H9 (cell line): ENCODE results near the gene CLMN. TPM values are rescaled to one million over a fixed set of nuclear protein-coding genes. Genes with fewer than 3 reads are reported as not detected.

Experiments
- DNase-seq: peaks from one replicate; pipeline ENCODE4 v3.0.0-alpha.2; 2017
- H2AFZ ChIP-seq: one replicate; pipeline ENCODE4 v1.6.1; 2013; ENCODE audit warnings: mild to moderate bottlenecking, low read length, control low read depth, moderate library complexity
- H2AK5ac ChIP-seq: 2 replicates; pipeline ENCODE4 v1.6.1; 2013; ENCODE audit warnings: low read length, control low read depth, mixed read lengths; ENCODE audit not compliant: insufficient read length
- H2BK120ac ChIP-seq: one replicate; pipeline ENCODE4 v1.6.1; 2013; ENCODE audit warnings: low read depth, mild to moderate bottlenecking, low read length, control low read depth, inconsistent platforms; ENCODE audit not compliant: poor library complexity, severe bottlenecking
- H2BK12ac ChIP-seq: 2 replicates; pipeline ENCODE4 v1.6.1; 2013; ENCODE audit warnings: low read length, control low read depth, mixed read lengths, low read depth; ENCODE audit not compliant: insufficient read length
- H2BK15ac ChIP-seq: 2 replicates; pipeline ENCODE4 v1.6.1; 2013; ENCODE audit warnings: low read depth, low read length, control low read depth
- H2BK20ac ChIP-seq: one replicate; pipeline ENCODE4 v1.6.1; 2013; ENCODE audit warnings: low read depth, mild to moderate bottlenecking, low read length, control low read depth, inconsistent platforms; ENCODE audit not compliant: poor library complexity, severe bottlenecking
- H2BK5ac ChIP-seq: 2 replicates; pipeline ENCODE4 v1.6.1; 2013; ENCODE audit warnings: low read length, control low read depth, mixed read lengths; ENCODE audit not compliant: insufficient read length
- H3K14ac ChIP-seq: 2 replicates; pipeline ENCODE4 v1.6.1; 2013; ENCODE audit warnings: low read length, control low read depth; ENCODE audit not compliant: insufficient read depth
- H3K18ac ChIP-seq: 2 replicates; pipeline ENCODE4 v1.6.1; 2013; ENCODE audit warnings: low read depth, mild to moderate bottlenecking, mixed read lengths, low read length, control low read depth; ENCODE audit not compliant: insufficient read length
- H3K23ac ChIP-seq: 2 replicates; pipeline ENCODE4 v1.6.1; 2013; ENCODE audit warnings: low read length, control low read depth, mixed read lengths, low read depth; ENCODE audit not compliant: insufficient read length
- H3K23me2 ChIP-seq: 2 replicates; pipeline ENCODE4 v1.6.1; 2013; ENCODE audit warnings: low read depth, mild to moderate bottlenecking, mixed read lengths, low read length, control low read depth; ENCODE audit not compliant: insufficient read length, poor library complexity, severe bottlenecking
- H3K27ac ChIP-seq: 2 replicates; pipeline ENCODE4 v1.5.1; 2013; ENCODE audit warnings: low read length, control low read depth, mixed read lengths, low read depth; ENCODE audit not compliant: insufficient read length
- H3K27me3 ChIP-seq: 2 replicates; pipeline ENCODE4 v1.6.1; 2013; ENCODE audit warnings: low read length, control low read depth, inconsistent platforms; ENCODE audit not compliant: insufficient read depth
- H3K4ac ChIP-seq: 2 replicates; pipeline ENCODE4 v1.6.1; 2013; ENCODE audit warnings: low read depth, mild to moderate bottlenecking, control low read depth, inconsistent platforms, low read length, moderate library complexity
- H3K4me1 ChIP-seq: 2 replicates; pipeline ENCODE4 v1.6.1; 2013; ENCODE audit warnings: low read length, control low read depth, inconsistent platforms; ENCODE audit not compliant: insufficient read depth
- H3K4me2 ChIP-seq: 2 replicates; pipeline ENCODE4 v1.6.1; 2013; ENCODE audit warnings: low read length, control low read depth, mixed read lengths; ENCODE audit not compliant: insufficient read length, insufficient read depth
- H3K56ac ChIP-seq: 2 replicates; pipeline ENCODE4 v1.6.1; 2013; ENCODE audit warnings: low read depth, mild to moderate bottlenecking, mixed read lengths, low read length, control low read depth; ENCODE audit not compliant: insufficient read length
- H3K79me1 ChIP-seq: 2 replicates; pipeline ENCODE4 v1.6.1; 2013; ENCODE audit warnings: low read depth, mild to moderate bottlenecking, moderate library complexity, low read length, control low read depth, inconsistent platforms; ENCODE audit not compliant: insufficient read depth, poor library complexity, severe bottlenecking
- H3K79me2 ChIP-seq: 2 replicates; pipeline ENCODE4 v1.6.1; 2013; ENCODE audit warnings: low read length, control low read depth, inconsistent platforms; ENCODE audit not compliant: insufficient read depth
- H3K9ac ChIP-seq: 2 replicates; pipeline ENCODE4 v1.6.1; 2013; ENCODE audit warnings: low read length, control low read depth, mixed read lengths; ENCODE audit not compliant: insufficient read length; ENCODE audit errors: extremely low read depth
- H3K9me3 ChIP-seq: one replicate; pipeline ENCODE4 v1.6.1; 2013; ENCODE audit warnings: low read depth, low read length, inconsistent platforms; ENCODE audit not compliant: control insufficient read depth
- H3T11ph ChIP-seq: one replicate; pipeline ENCODE4 v1.6.1; 2013; ENCODE audit warnings: mild to moderate bottlenecking, low read length, control low read depth, inconsistent platforms
- H4K20me1 ChIP-seq: one replicate; pipeline ENCODE4 v1.6.1; 2013; ENCODE audit not compliant: control insufficient read depth, insufficient read length, insufficient read depth
- H4K5ac ChIP-seq: 2 replicates; pipeline ENCODE4 v1.6.1; 2013; ENCODE audit warnings: low read depth, mild to moderate bottlenecking, mixed read lengths, low read length, control low read depth; ENCODE audit not compliant: insufficient read length
- H4K8ac ChIP-seq: replicated peaks from 2 replicates; pipeline ENCODE4 v1.6.1; 2013; ENCODE audit warnings: low read length, control low read depth, mixed read lengths, low read depth; ENCODE audit not compliant: insufficient read length
- H4K91ac ChIP-seq: 2 replicates; pipeline ENCODE4 v1.6.1; 2013; ENCODE audit warnings: low read depth, mild to moderate bottlenecking, moderate library complexity, mixed read lengths, low read length, control low read depth; ENCODE audit not compliant: insufficient read length
- H3K27ac Mint-ChIP-seq, 3 experiments: 2 replicates in 2 of 3; 3 replicates in 1 of 3; pipeline ENCODE4 v1.8.0; 2020 to 2021; ENCODE audit warnings: mixed read lengths in 3 of 3, mild to moderate bottlenecking in 1 of 3, moderate library complexity in 1 of 3
- H3K27me3 Mint-ChIP-seq: 2 replicates; pipeline ENCODE4 v1.8.0; 2021; ENCODE audit warnings: low read depth, mild to moderate bottlenecking, moderate library complexity, mixed read lengths
- H3K36me3 Mint-ChIP-seq, 3 experiments: 2 replicates in 2 of 3; 3 replicates in 1 of 3; pipeline ENCODE4 v1.8.0; 2020 to 2021; ENCODE audit warnings: low read depth in 3 of 3, mixed read lengths in 3 of 3; ENCODE audit not compliant: insufficient read depth in 1 of 3
- H3K4me1 Mint-ChIP-seq, 2 experiments: 2 replicates each; pipeline ENCODE4 v1.8.0; 2020; ENCODE audit warnings: mixed read lengths in 2 of 2
- H3K4me3 Mint-ChIP-seq, 2 experiments: 2 replicates in 1 of 2; 3 replicates in 1 of 2; pipeline ENCODE4 v1.8.0; 2020 to 2021; ENCODE audit warnings: mild to moderate bottlenecking in 2 of 2, mixed read lengths in 2 of 2, moderate library complexity in 1 of 2
- H3K9me3 Mint-ChIP-seq, 2 experiments: 2 replicates in 1 of 2; 3 replicates in 1 of 2; pipeline ENCODE4 v1.8.0; 2020; ENCODE audit warnings: mild to moderate bottlenecking in 2 of 2, mixed read lengths in 2 of 2, moderate library complexity in 1 of 2
- WGBS: extraction: QIAGEN DNeasy Blood & Tissue Kit; methylation state at CpG from one replicate; pipeline ENCODE4 v1.1.7; 2013; ENCODE audit warnings: missing lambda C conversion rate, low lambda C conversion rate, mixed read lengths; ENCODE audit not compliant: insufficient read length; ENCODE audit errors: extremely low coverage; 5-methylcytosine and 5-hydroxymethylcytosine counted together
- total RNA-seq: library from RNA; stranded (reverse); gene quantifications from 2 replicates; pipeline ENCODE4 v1.2.1, GENCODE V29; 2021
- TF ChIP-seq, protein P1 (sequence below): fragments of 200-600 bp; sonication (generic); conservative IDR thresholded peaks from 3 replicates; pipeline ENCODE4 v1.8.0; 2021; ENCODE audit warnings: antibody characterized with exemption, mild to moderate bottlenecking

CLMN gene
- total RNA-seq, 1 experiment from 2014 or later, result 7.6 TPM

DNA sequence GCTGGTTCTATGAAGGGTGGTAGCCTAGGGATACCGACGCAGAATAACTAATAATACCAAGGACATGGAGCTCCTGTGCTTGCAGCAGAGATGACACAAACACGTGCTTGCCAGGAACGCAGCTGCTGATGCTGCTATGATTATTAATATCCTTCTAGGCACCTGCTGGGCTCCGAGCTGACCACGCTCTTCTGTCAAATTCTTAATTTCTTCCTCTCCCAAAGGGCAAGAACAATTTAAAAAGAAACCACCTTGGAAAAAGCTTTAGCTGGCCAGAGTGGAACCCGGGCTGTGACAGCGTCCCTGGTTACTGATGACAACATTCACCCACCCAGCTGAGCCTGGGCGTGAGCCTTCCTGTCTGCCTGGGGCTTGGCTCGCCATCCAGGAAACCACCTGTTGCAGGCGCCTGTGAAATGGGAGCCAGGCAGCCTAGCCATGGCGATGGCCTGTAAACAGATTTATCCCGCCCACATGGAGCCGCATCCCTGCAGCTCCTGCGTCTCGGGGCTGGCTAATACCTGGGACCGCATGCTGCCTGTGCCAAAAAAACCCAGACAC lies 28.8 kb downstream of the CLMN start:
- Mint-ChIP-seq H3K27me3 (no peaks in the 10 kb centered on the region; the same call in none of the 2 replicates), H3K4me3 (no peak overlapping the region), H3K9me3 (peaks cover 3 to 18% of the 10 kb centered on the region in 2 experiments; a peak in 4 of 5 replicates), H3K36me3 (peaks cover 3 to 21% (median 5%) of the 10 kb centered on the region in 3 experiments; a peak in 6 of 7 replicates), H3K27ac (no peak overlapping the region; a peak in 1 of 7 replicates), H3K4me1 (peaks cover 34 to 58% of the 10 kb centered on the region in 2 experiments)
- WGBS, result no CpG with 5 or more reads among the region's 17 CpGs
- H2AK5ac ChIP-seq, result no peak overlapping the region
- H2BK120ac ChIP-seq, result no peak overlapping the region
- no peaks in the 10 kb centered on the region for H3K23me2 ChIP-seq
- no peaks in the 10 kb centered on the region for H3K79me2 ChIP-seq
- no peak overlapping the region for H2BK5ac ChIP-seq
- H3K9me3 ChIP-seq, result no peaks in the 10 kb centered on the region
- H3T11ph ChIP-seq, result no peak overlapping the region
- H3K4me2 ChIP-seq, result no peak overlapping the region
- TF ChIP-seq, protein P1, sequence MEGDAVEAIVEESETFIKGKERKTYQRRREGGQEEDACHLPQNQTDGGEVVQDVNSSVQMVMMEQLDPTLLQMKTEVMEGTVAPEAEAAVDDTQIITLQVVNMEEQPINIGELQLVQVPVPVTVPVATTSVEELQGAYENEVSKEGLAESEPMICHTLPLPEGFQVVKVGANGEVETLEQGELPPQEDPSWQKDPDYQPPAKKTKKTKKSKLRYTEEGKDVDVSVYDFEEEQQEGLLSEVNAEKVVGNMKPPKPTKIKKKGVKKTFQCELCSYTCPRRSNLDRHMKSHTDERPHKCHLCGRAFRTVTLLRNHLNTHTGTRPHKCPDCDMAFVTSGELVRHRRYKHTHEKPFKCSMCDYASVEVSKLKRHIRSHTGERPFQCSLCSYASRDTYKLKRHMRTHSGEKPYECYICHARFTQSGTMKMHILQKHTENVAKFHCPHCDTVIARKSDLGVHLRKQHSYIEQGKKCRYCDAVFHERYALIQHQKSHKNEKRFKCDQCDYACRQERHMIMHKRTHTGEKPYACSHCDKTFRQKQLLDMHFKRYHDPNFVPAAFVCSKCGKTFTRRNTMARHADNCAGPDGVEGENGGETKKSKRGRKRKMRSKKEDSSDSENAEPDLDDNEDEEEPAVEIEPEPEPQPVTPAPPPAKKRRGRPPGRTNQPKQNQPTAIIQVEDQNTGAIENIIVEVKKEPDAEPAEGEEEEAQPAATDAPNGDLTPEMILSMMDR, result no peak
- no peak overlapping the region for H3K23ac ChIP-seq
- no peak overlapping the region for H2BK20ac ChIP-seq
- no peak overlapping the region for H4K8ac ChIP-seq
- H4K5ac ChIP-seq, result no peak overlapping the region
- no peak overlapping the region for H4K91ac ChIP-seq
- H3K4ac ChIP-seq, result no peak overlapping the region
- no peak overlapping the region for H3K27ac ChIP-seq
- H3K79me1 ChIP-seq, result no peaks in the 10 kb centered on the region
- H3K56ac ChIP-seq, result no peak overlapping the region
- no peaks in the 10 kb centered on the region for H4K20me1 ChIP-seq
- no peak overlapping the region for H2BK12ac ChIP-seq
- no peaks in the 10 kb centered on the region for H3K27me3 ChIP-seq
- H3K14ac ChIP-seq, result no peak overlapping the region
- H2AFZ ChIP-seq, result no peak overlapping the region
- H3K4me1 ChIP-seq, result 0 out of 2 replicates have a peak, but pooled peaks cover 5% of the 10 kb centered on the region
- peak; percentile 59 for DNase-seq
- H3K9ac ChIP-seq, result no peak overlapping the region
- no peak overlapping the region for H2BK15ac ChIP-seq
- H3K18ac ChIP-seq, result no peak overlapping the region
